ENCODE results near the gene C22orf39.
"Not testable (repeated sequence)": the region's sequence is repeated elsewhere in the genome, so short reads cannot be mapped to it uniquely, and the experiment has no call there.

The C22orf39 gene

GRCh38 chr22:19438298-19438697 is 9.2 kb downstream of the C22orf39 start:
- no peaks in the 10 kb centered on the region for H3K9me2 ChIP-seq (replicated peaks; ENCODE audit: insufficient read depth, low read length)
- no peak overlapping the region for H3K27ac ChIP-seq (ENCODE audit: low read length)
- no peak overlapping the region for H2AFZ ChIP-seq (ENCODE audit: low read length)
- no peak for DNase-seq
- H3K9me3 ChIP-seq (replicated peaks; ENCODE audit: insufficient read depth, low read length), result no peaks in the 10 kb centered on the region
- no peak overlapping the region for H3K4me3 ChIP-seq (ENCODE audit: low read length)
- no peaks in the 10 kb centered on the region for H3K27me3 ChIP-seq (replicated peaks; ENCODE audit: insufficient read depth, low read length)
- H3K36me3 ChIP-seq (replicated peaks; ENCODE audit: insufficient read depth, low read length), result no peaks in the 10 kb centered on the region
- H3K79me2 ChIP-seq (ENCODE audit: low read length), result peaks cover 37% of the 10 kb centered on the region
- TF ChIP-seq EZH2 (optimal IDR thresholded peaks at IDR 0.05; ENCODE audit: low read depth, low read length), result no peak
- no peak for TF ChIP-seq EZH2phosphoT487 (IDR thresholded peaks at IDR 0.05; ENCODE audit: low read length)
- no peak for TF ChIP-seq CTCF (IDR thresholded peaks at IDR 0.05; ENCODE audit: low read length)
- no peak overlapping the region for H3K9ac ChIP-seq (ENCODE audit: low read length)
- no peaks in the 10 kb centered on the region for H4K20me1 ChIP-seq (ENCODE audit: insufficient read depth, low read length)
- H3K4me2 ChIP-seq (ENCODE audit: low read depth, low read length), result no peak overlapping the region
- 0 out of 2 replicates have a peak, but pooled peaks cover 3% of the 10 kb centered on the region for H3K4me1 ChIP-seq (ENCODE audit: low read length)
- no peaks in the 10 kb centered on the region for H3F3A ChIP-seq (ENCODE audit: insufficient read depth, low read length)

GRCh38 chr22:19436444-19437161 is 10.9 kb downstream of the C22orf39 start:
- not testable (repeated sequence) for H3K27me3 ChIP-seq (replicated peaks; ENCODE audit: insufficient read depth, low read length); H3K4me3 ChIP-seq (ENCODE audit: low read length); H3K9me3 ChIP-seq (replicated peaks; ENCODE audit: insufficient read depth, low read length); H3K36me3 ChIP-seq (replicated peaks; ENCODE audit: insufficient read depth, low read length); H3K9ac ChIP-seq (ENCODE audit: low read length); H3K4me2 ChIP-seq (ENCODE audit: low read depth, low read length); H2AFZ ChIP-seq (ENCODE audit: low read length); H3K9me2 ChIP-seq (replicated peaks; ENCODE audit: insufficient read depth, low read length); H3K4me1 ChIP-seq (ENCODE audit: low read length); H3F3A ChIP-seq (ENCODE audit: insufficient read depth, low read length); H4K20me1 ChIP-seq (ENCODE audit: insufficient read depth, low read length); DNase-seq; H3K27ac ChIP-seq (ENCODE audit: low read length)
- H3K79me2 ChIP-seq (ENCODE audit: low read length), result peaks cover 29% of the 10 kb centered on the region

GRCh38 chr22:19434829-19435580 is 12.5 kb downstream of the C22orf39 start:
- DNase-seq, result no peak
- H3K36me3 ChIP-seq (replicated peaks; ENCODE audit: insufficient read depth, low read length), result no peaks in the 10 kb centered on the region
- TF ChIP-seq CTCF (IDR thresholded peaks at IDR 0.05; ENCODE audit: low read length) (no peak), EZH2 (optimal IDR thresholded peaks at IDR 0.05; ENCODE audit: low read depth, low read length) (no peak), EZH2phosphoT487 (IDR thresholded peaks at IDR 0.05; ENCODE audit: low read length) (no peak)
- H3K79me2 ChIP-seq (ENCODE audit: low read length), result peaks cover 28% of the 10 kb centered on the region
- H3F3A ChIP-seq (ENCODE audit: insufficient read depth, low read length), result peaks cover 17% of the 10 kb centered on the region
- no peak overlapping the region for H3K4me2 ChIP-seq (ENCODE audit: low read depth, low read length)
- 0 out of 2 replicates have a peak, but pooled peaks cover 5% of the 10 kb centered on the region for H3K4me1 ChIP-seq (ENCODE audit: low read length)
- H2AFZ ChIP-seq (ENCODE audit: low read length), result no peak overlapping the region
- H3K27ac ChIP-seq (ENCODE audit: low read length), result no peak overlapping the region
- H4K20me1 ChIP-seq (ENCODE audit: insufficient read depth, low read length), result no peaks in the 10 kb centered on the region
- no peak overlapping the region for H3K4me3 ChIP-seq (ENCODE audit: low read length)
- H3K27me3 ChIP-seq (replicated peaks; ENCODE audit: insufficient read depth, low read length), result no peaks in the 10 kb centered on the region
- H3K9ac ChIP-seq (ENCODE audit: low read length), result no peak overlapping the region
- no peaks in the 10 kb centered on the region for H3K9me2 ChIP-seq (replicated peaks; ENCODE audit: insufficient read depth, low read length)
- no peaks in the 10 kb centered on the region for H3K9me3 ChIP-seq (replicated peaks; ENCODE audit: insufficient read depth, low read length)

GRCh38 chr22:19434401-19434800 is 13.1 kb downstream of the C22orf39 start:
- Histone ChIP-seq H3K9me2 (replicated peaks; ENCODE audit: insufficient read depth, low read length) (no peaks in the 10 kb centered on the region), H3K4me1 (ENCODE audit: low read length) (peaks cover 9% of the 10 kb centered on the region), H3K4me2 (ENCODE audit: low read depth, low read length) (no peak overlapping the region), H3K27me3 (replicated peaks; ENCODE audit: insufficient read depth, low read length) (no peaks in the 10 kb centered on the region), H3K36me3 (replicated peaks; ENCODE audit: insufficient read depth, low read length) (no peaks in the 10 kb centered on the region), H2AFZ (ENCODE audit: low read length) (no peak overlapping the region), H3K9me3 (replicated peaks; ENCODE audit: insufficient read depth, low read length) (no peaks in the 10 kb centered on the region), H3K27ac (ENCODE audit: low read length) (no peak overlapping the region), H3F3A (ENCODE audit: insufficient read depth, low read length) (peaks cover 18% of the 10 kb centered on the region), H3K79me2 (ENCODE audit: low read length) (peaks cover 33% of the 10 kb centered on the region), H3K4me3 (ENCODE audit: low read length) (no peak overlapping the region), H4K20me1 (ENCODE audit: insufficient read depth, low read length) (no peaks in the 10 kb centered on the region), H3K9ac (ENCODE audit: low read length) (no peak overlapping the region)
- TF ChIP-seq EZH2 (optimal IDR thresholded peaks at IDR 0.05; ENCODE audit: low read depth, low read length), result no peak
- no peak for TF ChIP-seq EZH2phosphoT487 (IDR thresholded peaks at IDR 0.05; ENCODE audit: low read length)
- no peak for TF ChIP-seq CTCF (IDR thresholded peaks at IDR 0.05; ENCODE audit: low read length)
- DNase-seq, result no peak
